ENCODE results near the gene PLA2G3.
"Not testable (repeated sequence)": the region's sequence is repeated elsewhere in the genome, so short reads cannot be mapped to it uniquely, and the experiment has no call there.

PLA2G3 gene

DNA sequence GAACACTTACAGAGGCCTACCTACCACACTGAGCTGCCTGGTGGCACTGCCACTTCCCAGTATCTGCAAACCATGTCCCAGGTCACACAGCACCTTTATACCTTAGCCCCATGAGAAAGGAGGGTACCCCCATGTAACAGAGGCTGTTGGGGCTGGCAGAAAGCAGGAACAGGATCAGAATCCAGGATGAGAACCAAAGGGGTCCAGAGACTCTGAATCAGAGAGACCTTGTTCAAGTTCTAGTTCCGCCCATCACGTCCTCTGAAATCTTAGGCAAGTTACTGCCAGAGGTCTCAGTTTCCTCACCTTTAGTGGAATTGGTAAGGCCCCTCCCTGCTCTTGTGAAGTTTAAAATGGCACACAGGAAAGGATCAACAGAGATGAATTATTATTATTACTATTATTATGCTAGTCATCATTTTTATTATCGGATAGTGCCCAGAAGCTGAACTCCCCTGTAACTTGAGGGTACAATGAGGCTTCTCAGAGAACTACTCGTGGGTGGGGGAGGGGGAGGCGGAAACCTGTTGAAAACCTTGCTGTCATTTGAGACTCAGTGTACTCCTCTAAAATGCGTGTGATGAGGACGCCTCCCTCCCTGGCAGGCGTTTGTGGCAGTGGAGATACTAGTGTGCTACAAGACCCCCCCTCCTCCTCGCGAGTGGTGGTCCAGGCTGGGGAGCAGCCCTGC, 42.2 kb downstream of the PLA2G3 start:
- TF ChIP-seq, protein P1, sequence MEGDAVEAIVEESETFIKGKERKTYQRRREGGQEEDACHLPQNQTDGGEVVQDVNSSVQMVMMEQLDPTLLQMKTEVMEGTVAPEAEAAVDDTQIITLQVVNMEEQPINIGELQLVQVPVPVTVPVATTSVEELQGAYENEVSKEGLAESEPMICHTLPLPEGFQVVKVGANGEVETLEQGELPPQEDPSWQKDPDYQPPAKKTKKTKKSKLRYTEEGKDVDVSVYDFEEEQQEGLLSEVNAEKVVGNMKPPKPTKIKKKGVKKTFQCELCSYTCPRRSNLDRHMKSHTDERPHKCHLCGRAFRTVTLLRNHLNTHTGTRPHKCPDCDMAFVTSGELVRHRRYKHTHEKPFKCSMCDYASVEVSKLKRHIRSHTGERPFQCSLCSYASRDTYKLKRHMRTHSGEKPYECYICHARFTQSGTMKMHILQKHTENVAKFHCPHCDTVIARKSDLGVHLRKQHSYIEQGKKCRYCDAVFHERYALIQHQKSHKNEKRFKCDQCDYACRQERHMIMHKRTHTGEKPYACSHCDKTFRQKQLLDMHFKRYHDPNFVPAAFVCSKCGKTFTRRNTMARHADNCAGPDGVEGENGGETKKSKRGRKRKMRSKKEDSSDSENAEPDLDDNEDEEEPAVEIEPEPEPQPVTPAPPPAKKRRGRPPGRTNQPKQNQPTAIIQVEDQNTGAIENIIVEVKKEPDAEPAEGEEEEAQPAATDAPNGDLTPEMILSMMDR (IDR thresholded peaks at IDR 0.05; ENCODE audit: insufficient read depth, low read depth, low read length, missing control alignments) = no peak
- no peak overlapping the region for H3K4me3 ChIP-seq (ENCODE audit: low read length)
- no peak for DNase-seq (ENCODE audit: low read depth)

DNA sequence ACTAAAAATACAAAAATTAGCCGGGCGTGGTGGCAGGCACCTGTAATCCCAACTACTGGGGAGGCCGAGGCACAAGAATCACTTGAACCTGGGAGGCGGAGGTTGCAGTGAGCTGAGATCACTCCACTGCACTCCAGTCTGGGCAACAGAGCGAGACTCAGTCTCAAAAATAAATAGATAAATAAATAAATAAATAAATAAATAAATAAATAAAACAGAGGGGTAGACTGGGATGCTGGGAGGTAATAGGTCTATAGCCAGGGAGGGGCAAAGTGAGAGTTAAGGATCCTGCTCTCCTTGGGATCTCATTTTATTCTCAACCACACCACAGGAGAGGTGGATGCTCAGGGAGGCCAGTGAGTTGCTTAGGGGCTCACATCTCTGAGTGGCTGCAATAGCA, 42.8 kb downstream of the PLA2G3 start:
- DNase-seq (ENCODE audit: low read depth); H3K4me3 ChIP-seq (ENCODE audit: low read length): not testable (repeated sequence)

DNA sequence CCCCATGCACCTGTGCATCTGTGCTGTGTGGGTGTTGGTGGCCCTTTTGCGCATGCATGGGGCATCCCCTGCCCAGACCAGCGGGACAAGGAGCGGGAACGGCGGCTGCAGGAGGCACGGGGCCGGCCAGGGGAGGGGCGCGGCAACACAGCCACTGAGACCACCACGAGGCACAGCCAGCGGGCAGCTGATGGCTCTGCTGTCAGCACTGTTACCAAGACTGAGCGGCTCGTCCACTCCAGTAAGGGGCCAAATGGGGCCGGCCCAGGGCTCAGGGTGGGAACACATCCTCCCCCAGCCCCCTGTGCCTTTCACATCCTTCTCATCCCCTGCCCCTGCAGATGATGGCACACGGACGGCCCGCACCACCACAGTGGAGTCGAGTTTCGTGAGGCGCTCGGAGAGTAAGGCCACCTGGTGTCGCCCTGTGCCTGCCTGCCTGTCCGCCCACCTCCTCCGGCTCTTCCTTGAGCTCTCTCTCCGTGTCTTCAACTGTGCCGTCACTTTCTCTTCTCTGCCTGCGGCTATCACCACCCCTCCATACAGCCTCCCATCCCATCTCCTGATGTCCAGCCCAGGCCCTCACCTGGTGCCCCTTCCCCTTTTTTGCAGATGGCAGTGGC, 43.5 kb downstream of the PLA2G3 start:
- TF ChIP-seq, protein P1 (IDR thresholded peaks at IDR 0.05; ENCODE audit: insufficient read depth, low read depth, low read length, missing control alignments) = no peak
- no peak overlapping the region for H3K4me3 ChIP-seq (ENCODE audit: low read length)
- no peak for DNase-seq (ENCODE audit: low read depth)

DNA sequence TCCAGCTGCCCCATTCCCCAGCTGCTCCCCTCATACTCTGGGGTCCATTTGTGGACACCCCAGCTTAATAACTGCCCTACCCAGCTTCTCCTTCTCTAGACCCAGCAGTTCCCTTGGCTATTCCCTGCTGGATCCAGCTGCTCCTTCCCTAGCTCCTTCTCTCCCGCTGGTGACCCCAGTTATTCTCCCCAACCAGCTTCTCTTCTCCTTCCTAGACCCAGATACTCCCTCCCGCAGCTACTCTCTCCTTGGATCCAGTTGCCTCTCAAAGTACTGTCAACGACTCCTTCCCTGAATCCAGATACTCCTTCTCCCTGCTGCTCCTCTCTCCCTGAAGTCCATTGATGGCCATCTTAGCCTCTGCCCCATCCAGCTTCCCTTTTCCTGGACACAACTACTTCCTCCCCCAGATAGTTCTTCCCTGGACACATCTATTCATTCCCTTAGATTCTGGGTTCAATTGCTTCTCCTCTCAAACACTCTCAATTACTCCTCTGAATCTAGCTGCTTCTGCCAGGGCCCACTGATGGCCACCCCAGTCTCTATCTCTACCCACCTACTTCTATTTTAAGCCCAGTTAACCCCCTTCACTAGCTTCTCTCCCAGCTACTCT, 44.6 kb downstream of the PLA2G3 start:
- no peak for DNase-seq (ENCODE audit: low read depth)
- TF ChIP-seq, protein P1 (IDR thresholded peaks at IDR 0.05; ENCODE audit: insufficient read depth, low read depth, low read length, missing control alignments) = no peak
- no peak overlapping the region for H3K4me3 ChIP-seq (ENCODE audit: low read length)

DNA sequence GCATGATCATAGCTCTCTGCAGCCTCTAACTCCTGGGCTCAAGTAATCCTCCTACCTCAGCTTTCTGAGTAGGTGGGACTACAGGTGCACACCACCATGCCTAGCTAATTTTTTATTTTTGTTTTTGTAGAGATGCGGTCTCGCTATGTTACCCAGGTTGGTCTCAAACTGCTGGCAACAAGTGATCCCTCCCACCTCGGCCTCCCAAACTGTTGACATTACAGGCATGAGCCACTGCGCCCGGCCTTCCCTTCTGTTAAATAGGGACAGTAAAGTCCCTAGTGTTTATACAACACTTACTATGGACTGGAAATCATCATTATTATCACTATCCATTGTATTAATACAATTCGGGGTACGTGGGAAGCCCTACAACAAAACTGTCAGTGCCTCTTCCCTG, 45.6 kb downstream of the PLA2G3 start:
- H3K4me3 ChIP-seq (ENCODE audit: low read length) = no peak overlapping the region
- TF ChIP-seq, protein P1 (IDR thresholded peaks at IDR 0.05; ENCODE audit: insufficient read depth, low read depth, low read length, missing control alignments) = no peak
- DNase-seq (ENCODE audit: low read depth) = no peak

DNA sequence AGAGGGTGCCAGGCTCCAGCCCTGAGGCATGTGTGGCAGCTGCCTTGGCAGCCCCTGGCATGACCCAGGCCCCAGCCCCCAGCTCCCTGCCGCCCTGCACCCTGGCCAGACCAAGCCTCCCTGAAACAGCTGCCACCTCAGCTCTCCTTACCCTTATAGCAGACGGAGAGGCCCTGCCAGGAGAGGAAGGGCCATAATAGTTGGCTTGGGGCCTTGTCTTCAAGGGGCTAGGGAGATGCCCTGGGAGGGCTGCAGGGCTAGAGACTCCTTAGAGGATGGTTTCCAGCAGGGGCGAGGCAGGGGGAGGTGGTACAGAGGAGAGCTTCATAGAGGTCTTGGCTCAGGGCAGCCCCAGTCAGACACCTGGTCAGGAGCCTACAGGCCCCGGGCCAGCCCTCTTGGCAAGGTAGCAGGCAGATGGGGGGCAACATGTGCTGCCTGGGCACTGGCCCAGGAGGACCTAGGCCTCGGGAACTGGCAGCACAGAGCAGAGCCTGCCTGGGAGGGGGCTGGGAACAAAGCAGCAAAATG, 46.2 kb downstream of the PLA2G3 start:
- TF ChIP-seq, protein P1 (IDR thresholded peaks at IDR 0.05; ENCODE audit: insufficient read depth, low read depth, low read length, missing control alignments) = no peak
- DNase-seq (ENCODE audit: low read depth) = no peak
- no peak overlapping the region for H3K4me3 ChIP-seq (ENCODE audit: low read length)

DNA sequence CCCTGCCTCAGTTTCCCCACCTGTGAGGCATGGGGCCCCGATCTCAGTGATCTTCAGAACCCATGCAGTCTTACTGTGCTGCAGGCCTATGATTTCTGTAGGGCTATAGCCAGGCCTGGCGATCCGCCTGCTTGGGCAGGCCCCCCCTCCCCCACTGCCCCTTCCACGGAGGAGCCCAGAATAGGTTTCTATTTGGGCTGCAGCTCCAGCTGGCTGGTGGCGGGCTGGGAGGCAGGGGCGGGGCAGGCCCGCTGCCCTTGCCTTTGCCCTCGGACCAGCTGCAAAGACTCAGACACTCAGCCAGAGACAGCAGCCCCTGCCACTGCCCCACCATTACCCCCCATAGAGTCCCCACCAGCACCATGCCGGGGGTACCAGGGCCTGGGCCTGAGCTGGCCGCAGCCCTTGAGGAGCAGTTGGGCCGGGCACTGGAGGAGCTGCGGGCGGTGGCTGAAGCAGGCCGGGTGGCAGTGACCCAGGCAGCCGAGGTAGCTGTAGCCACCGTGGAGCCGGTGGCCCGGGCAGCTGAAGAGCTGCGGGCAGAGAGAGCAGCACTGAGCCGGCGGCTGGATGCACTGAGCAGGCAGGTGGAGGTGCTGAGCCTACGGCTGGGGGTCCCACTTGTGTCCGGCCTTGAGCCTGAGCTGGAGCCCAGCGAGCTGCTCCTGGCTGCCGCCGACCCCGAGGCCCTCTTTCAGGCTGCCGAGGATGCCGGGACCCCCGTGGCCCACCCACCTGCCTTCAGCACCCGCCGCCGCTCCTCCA, 47.0 kb downstream of the PLA2G3 start:
- H3K4me3 ChIP-seq (ENCODE audit: low read length) = no peak overlapping the region
- no peak for DNase-seq (ENCODE audit: low read depth)
- TF ChIP-seq, protein P1 (IDR thresholded peaks at IDR 0.05; ENCODE audit: insufficient read depth, low read depth, low read length, missing control alignments) = no peak

Measured in epithelial cell of esophagus (primary cell).